Endothelial cell (in vitro differentiated cells): Measurements from ENCODE around the gene SETD2. TPM values are rescaled to one million over a fixed set of nuclear protein-coding genes. Genes with fewer than 3 reads are reported as not detected.
A peak's percentile ranks its signal among the peaks of the same experiment; 100 is the strongest.
"Not testable (repeated sequence)": the region's sequence is repeated elsewhere in the genome, so short reads cannot be mapped to it uniquely, and the experiment has no call there.

Experiments used
- DNase-seq: peaks from one replicate; pipeline ENCODE4 v3.0.0; 2021; ENCODE audit warnings: low spot score
- H3K27ac Mint-ChIP-seq: one replicate; pipeline ENCODE4 v1.8.0; 2021; ENCODE audit warnings: mixed read lengths, inconsistent platforms; ENCODE audit not compliant: unreplicated experiment
- H3K27me3 Mint-ChIP-seq: one replicate; pipeline ENCODE4 v1.8.0; 2021; ENCODE audit warnings: mild to moderate bottlenecking, moderate library complexity, mixed read lengths, inconsistent platforms; ENCODE audit not compliant: unreplicated experiment
- H3K36me3 Mint-ChIP-seq: one replicate; pipeline ENCODE4 v1.8.0; 2021; ENCODE audit warnings: mild to moderate bottlenecking, low read depth, mixed read lengths, inconsistent platforms; ENCODE audit not compliant: unreplicated experiment
- H3K4me1 Mint-ChIP-seq: one replicate; pipeline ENCODE4 v1.8.0; 2021; ENCODE audit warnings: mild to moderate bottlenecking, mixed read lengths, inconsistent platforms; ENCODE audit not compliant: unreplicated experiment
- H3K4me3 Mint-ChIP-seq: one replicate; pipeline ENCODE4 v1.8.0; 2021; ENCODE audit warnings: mild to moderate bottlenecking, mixed read lengths, inconsistent platforms; ENCODE audit not compliant: unreplicated experiment
- H3K9me3 Mint-ChIP-seq: one replicate; pipeline ENCODE4 v1.8.0; 2021; ENCODE audit warnings: mixed read lengths, inconsistent platforms; ENCODE audit not compliant: unreplicated experiment
- total RNA-seq: library from RNA; stranded (reverse); fragmentation: NEBNext Ultra II Directional; extraction: Animal tissue kit (Norgen Biotek cat#: 25700); gene quantifications from one replicate; pipeline ENCODE4 v1.2.1, GENCODE V29; 2021; ENCODE audit not compliant: unreplicated experiment
- TF ChIP-seq, protein P1 (sequence below): fragments of 200-600 bp; sonication (generic); IDR thresholded peaks from one replicate; pipeline ENCODE4 v1.5.0; 2021; ENCODE audit warnings: antibody characterized with exemption; ENCODE audit not compliant: unreplicated experiment

SETD2 gene
- total RNA-seq, 1 donor from 2014 or later = 51.4 TPM

DNA sequence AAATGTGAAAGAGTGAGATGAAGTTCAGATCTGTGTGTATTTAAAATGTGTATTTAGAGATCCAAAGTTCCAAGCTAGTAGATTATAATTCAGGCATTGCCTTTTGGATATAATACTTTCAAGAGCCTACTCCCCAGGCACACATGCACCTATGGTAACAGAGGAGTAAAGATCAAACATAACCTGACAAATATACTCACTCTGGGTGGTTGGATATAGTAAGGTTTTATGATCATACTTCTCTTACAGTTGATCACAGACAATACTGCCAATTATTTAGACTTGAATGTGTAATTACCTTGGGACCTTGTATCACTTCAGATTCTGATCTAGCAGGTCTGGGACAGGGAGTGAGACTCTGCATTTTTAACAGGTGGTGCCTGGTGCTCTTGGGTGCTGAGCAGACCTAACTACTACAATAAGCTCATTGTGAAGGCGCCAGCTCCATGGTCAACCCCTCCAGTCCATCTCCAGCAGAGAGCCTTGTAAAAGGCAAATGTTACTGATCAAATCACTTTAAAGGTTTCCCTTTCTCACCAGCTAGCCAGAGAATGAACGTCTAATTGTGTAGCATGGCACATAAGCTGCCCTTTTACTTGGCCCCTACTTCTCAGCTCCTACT, 128.9 kb downstream of the SETD2 start:
- Mint-ChIP-seq H3K9me3 (no peaks in the 10 kb centered on the region), H3K27me3 (peaks cover 3% of the 10 kb centered on the region), H3K4me3 (no peak overlapping the region), H3K4me1 (no peaks in the 10 kb centered on the region), H3K36me3 (peaks cover 29% of the 10 kb centered on the region), H3K27ac (no peak overlapping the region)
- TF ChIP-seq, protein P1, sequence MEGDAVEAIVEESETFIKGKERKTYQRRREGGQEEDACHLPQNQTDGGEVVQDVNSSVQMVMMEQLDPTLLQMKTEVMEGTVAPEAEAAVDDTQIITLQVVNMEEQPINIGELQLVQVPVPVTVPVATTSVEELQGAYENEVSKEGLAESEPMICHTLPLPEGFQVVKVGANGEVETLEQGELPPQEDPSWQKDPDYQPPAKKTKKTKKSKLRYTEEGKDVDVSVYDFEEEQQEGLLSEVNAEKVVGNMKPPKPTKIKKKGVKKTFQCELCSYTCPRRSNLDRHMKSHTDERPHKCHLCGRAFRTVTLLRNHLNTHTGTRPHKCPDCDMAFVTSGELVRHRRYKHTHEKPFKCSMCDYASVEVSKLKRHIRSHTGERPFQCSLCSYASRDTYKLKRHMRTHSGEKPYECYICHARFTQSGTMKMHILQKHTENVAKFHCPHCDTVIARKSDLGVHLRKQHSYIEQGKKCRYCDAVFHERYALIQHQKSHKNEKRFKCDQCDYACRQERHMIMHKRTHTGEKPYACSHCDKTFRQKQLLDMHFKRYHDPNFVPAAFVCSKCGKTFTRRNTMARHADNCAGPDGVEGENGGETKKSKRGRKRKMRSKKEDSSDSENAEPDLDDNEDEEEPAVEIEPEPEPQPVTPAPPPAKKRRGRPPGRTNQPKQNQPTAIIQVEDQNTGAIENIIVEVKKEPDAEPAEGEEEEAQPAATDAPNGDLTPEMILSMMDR = no peak
- DNase-seq = no peak

DNA sequence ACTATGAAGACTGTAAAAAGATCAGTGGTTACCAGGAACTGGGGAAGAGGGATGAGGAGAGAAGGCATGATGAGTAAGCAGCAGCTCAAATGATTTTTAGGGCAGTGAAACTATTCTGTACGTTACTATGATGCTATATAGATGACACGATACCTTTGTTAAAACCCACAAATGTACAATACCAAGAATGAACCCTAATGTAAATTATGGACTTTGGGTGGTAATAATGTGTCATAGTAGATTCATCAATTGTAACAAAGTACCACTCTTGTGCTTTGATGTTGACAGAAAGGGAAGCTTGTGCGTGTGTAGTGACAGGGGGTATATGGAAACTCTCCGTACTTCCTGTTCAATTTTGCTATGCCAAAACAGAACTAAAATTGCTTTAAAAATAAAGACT, 132.9 kb downstream of the SETD2 start:
- not testable (repeated sequence) for H3K4me3 Mint-ChIP-seq, H3K27ac Mint-ChIP-seq, H3K4me1 Mint-ChIP-seq, H3K9me3 Mint-ChIP-seq, DNase-seq, H3K27me3 Mint-ChIP-seq
- H3K36me3 Mint-ChIP-seq = peaks cover 18% of the 10 kb centered on the region

DNA sequence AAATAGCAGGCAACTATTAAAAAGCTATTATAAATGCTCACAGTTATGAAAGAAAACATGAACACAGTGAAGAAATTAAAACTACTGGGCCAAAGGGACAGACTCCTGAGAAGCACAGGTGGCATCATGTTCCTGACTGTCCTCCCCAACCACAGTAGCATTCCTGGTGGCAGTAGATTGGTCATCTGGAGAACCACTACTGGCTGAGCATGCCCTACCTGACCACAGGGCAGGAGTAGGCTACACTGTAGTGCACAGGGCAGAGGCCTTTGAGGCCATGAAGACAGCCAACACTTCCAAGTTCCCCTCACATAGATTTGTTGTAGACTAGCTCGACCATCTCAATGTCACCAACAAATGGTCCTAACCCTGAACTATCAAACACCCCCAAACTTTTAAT, 135.2 kb downstream of the SETD2 start:
- peaks cover 6% of the 10 kb centered on the region for H3K27me3 Mint-ChIP-seq
- DNase-seq = no peak
- TF ChIP-seq, protein P1 = no peak
- H3K36me3 Mint-ChIP-seq = no peaks in the 10 kb centered on the region
- no peak overlapping the region for H3K4me3 Mint-ChIP-seq
- H3K4me1 Mint-ChIP-seq = peaks cover 14% of the 10 kb centered on the region
- no peak overlapping the region for H3K27ac Mint-ChIP-seq
- H3K9me3 Mint-ChIP-seq = no peaks in the 10 kb centered on the region

DNA sequence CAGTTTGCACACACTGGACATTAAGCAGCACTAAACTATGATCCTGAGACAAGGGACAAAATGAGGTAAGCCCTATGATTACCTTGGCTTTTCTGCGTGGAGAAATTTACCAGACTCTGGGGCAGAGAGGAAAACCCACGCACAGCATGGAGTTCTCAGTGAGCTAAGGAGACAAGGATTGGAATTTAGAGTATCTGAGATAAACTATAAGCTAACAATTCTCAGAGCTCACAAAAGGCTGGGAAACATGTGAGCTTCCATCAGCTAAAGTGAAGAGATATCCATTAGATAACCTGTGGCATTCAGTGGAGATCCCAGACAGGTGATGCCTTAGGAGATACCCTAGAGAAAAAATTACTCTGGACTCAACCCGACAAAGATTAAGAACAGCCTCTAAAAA, 135.8 kb downstream of the SETD2 start:
- no peak overlapping the region for H3K27ac Mint-ChIP-seq
- H3K36me3 Mint-ChIP-seq = no peaks in the 10 kb centered on the region
- H3K9me3 Mint-ChIP-seq = no peaks in the 10 kb centered on the region
- H3K4me1 Mint-ChIP-seq = peaks cover 14% of the 10 kb centered on the region
- no peak overlapping the region for H3K4me3 Mint-ChIP-seq
- no peak for DNase-seq
- peaks cover 6% of the 10 kb centered on the region for H3K27me3 Mint-ChIP-seq
- TF ChIP-seq, protein P1 = no peak

DNA sequence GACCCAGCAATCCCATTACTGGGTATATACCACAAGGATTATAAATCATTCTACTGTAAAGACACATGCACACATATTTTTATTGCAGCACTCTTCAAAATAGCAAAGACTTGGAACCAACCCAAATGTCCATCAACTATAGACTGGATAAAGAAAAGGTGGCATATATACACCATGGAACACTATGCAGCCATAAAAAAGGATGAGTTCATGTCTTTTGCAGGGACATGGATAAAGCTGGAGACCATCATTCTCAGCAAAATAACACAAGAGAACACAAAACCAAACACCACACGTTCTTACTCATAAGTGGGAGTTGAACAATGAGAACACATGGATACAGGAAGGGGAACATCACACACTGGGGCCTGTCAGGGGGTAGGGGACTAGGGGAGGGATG, 137.5 kb downstream of the SETD2 start:
- DNase-seq, H3K27me3 Mint-ChIP-seq, H3K36me3 Mint-ChIP-seq, H3K4me3 Mint-ChIP-seq, H3K9me3 Mint-ChIP-seq, H3K27ac Mint-ChIP-seq: not testable (repeated sequence)
- H3K4me1 Mint-ChIP-seq = peaks cover 14% of the 10 kb centered on the region

DNA sequence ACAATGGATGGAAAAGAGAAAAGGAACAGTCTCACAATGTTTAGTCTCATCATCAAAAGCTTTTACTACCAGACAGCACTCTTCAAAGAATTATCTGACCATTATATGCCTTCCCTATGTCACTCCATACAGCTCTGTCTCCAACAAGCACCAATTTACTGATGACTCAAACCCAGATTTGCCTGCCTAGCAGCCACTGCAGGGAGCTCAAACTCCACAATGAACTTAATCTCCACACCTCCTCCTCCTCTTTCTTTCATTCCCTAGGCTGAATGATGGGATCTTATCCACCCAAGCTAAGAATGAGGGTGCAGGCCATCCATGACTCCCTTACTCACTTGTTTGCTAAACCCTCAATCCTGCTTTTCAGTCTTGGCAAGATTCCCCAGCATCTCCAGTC, 139.0 kb downstream of the SETD2 start:
- no peak overlapping the region for H3K4me3 Mint-ChIP-seq
- H3K36me3 Mint-ChIP-seq = no peaks in the 10 kb centered on the region
- peaks cover 14% of the 10 kb centered on the region for H3K4me1 Mint-ChIP-seq
- no peaks in the 10 kb centered on the region for H3K9me3 Mint-ChIP-seq
- DNase-seq = no peak
- TF ChIP-seq, protein P1 = no peak
- peaks cover 8% of the 10 kb centered on the region for H3K27me3 Mint-ChIP-seq
- peak overlapping the region; percentile 1 for H3K27ac Mint-ChIP-seq
